T-helper 17 cell (primary cell): ENCODE results near the gene MDM2. TPM values are rescaled to one million over a fixed set of nuclear protein-coding genes. Genes with fewer than 3 reads are reported as not detected.
"Not testable (repeated sequence)": the region's sequence is repeated elsewhere in the genome, so short reads cannot be mapped to it uniquely, and the experiment has no call there.

ENCODE experiments used
- ATAC-seq: fragments of 150-1000 bp; cut with Tn5 transposase; 2 replicates; pipeline ENCODE4 v1.10.0; 2021; ENCODE audit warnings: mild to moderate bottlenecking, moderate library complexity
- DNase-seq, 3 donors: peaks; one replicate each; pipeline versions ENCODE4 v3.0.0 to v3.0.0-alpha.2; 2020 to 2021
- H3K9me3 ChIP-seq: one replicate; pipeline ENCODE4 v1.7.0; 2013; ENCODE audit warnings: low read length, mild to moderate bottlenecking; ENCODE audit not compliant: control insufficient read depth, poor library complexity, severe bottlenecking
- H3K27ac Mint-ChIP-seq: one replicate; pipeline ENCODE4 v1.8.0; 2022; ENCODE audit warnings: mild to moderate bottlenecking, moderate library complexity, mixed read lengths
- H3K27me3 Mint-ChIP-seq: one replicate; pipeline ENCODE4 v1.8.0; 2022; ENCODE audit warnings: mixed read lengths
- H3K36me3 Mint-ChIP-seq: one replicate; pipeline ENCODE4 v1.8.0; 2022; ENCODE audit warnings: low read depth, mixed read lengths
- H3K4me1 Mint-ChIP-seq: one replicate; pipeline ENCODE4 v1.8.0; 2022; ENCODE audit warnings: mild to moderate bottlenecking, mixed read lengths
- H3K4me3 Mint-ChIP-seq: one replicate; pipeline ENCODE4 v1.8.0; 2022; ENCODE audit warnings: mild to moderate bottlenecking, moderate library complexity, mixed read lengths
- total RNA-seq, 4 donors: library from RNA in 2 of 4; stranded (reverse) in 2 of 4; gene quantifications; one replicate each; pipeline ENCODE4 v1.2.3 and lab custom pipeline; 2022 to 2026

Gene MDM2
- total RNA-seq, 2 donors from 2014 or later, result 96.3 to 101 TPM

DNA sequence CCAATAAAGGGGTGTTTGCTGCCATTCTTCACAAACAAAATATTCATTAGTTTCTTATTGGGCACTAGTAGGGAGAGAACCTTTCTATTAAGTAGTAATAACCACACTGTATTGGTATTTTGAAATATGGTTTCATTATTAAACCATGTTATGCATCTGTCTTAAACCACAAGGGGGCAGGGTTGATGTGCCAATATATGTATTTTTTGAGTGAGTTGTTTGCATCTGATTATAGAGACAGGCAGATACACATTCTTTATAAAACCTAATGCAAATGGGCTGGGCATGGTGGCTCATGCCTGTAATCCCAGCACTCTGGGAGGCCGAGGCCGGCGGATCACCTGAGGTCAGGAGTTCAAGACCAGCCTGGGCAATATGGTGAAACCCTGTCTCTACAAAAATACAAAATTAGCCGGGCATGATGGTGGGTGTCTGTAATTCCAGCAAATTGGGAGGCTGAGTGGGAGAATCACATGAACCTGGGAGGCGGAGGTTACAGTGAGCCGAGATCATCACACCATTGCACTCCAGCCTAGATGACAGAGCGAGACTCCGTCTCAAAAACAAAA lies 56.0 kb downstream of the MDM2 start:
- H3K27ac Mint-ChIP-seq, DNase-seq: not testable (repeated sequence)
- peak; percentile 50 for ATAC-seq

DNA sequence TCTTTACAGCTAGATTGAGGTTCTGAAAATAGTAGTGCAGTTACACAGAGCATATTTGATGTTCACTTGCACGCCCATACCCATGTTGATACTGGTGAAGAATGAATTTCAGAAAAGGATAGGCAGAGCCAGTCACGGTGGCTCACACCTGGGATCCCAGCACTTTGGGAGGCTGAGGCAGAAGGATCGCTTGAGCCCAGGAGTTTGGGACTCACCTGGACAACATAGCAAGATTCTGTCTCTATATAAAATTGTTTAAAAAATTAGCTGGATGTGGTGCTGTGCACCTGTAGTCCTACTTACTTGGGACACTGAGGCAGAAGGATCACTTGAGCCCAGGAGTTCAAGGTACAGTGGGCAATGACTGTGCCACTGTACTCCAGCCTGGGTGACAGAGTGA lies 56.6 kb downstream of the MDM2 start:
- H3K4me1 Mint-ChIP-seq, result no peaks in the 10 kb centered on the region

More for the DNA sequence above, 56.0 kb downstream of the MDM2 start:
- H3K4me3 Mint-ChIP-seq, H3K4me1 Mint-ChIP-seq, H3K9me3 ChIP-seq, H3K36me3 Mint-ChIP-seq: not testable (repeated sequence)
- peaks cover 11% of the 10 kb centered on the region for H3K27me3 Mint-ChIP-seq

DNA sequence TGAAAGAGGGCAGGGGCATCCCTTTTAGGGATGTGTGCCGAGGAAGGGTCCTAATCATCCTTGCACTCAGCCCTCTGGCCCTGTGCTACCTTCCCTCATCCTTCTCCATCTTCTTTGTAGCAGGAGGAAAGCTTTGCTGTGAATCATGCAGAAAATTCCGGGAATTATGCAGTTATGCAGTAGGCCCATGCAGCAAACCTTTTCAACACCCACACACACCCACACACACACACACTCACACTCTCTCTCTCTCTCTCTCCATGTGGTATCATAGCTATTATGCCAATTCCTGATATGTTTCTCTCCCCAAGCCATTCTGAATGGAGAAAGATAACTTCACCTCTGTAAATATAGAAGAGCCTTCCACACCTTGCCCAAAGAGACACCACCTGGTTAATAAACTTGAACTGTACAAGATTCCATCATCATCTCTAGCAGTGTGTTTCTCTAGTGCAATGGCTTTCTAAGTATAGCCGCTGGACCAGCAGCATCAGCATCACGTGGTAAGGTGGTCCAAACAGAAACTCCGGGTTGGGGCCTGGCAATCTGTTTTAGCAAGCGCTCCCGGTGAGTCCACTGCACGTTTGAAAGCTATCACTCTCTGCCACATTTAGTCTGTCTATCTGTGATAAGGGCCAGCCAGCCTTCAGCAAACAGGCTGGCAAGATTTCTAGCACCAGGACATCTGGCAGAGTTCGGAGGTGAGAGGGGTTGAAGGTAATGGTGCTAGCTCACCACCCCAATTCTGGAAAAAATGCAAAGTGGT lies 57.6 kb downstream of the MDM2 start:
- DNase-seq (no peak), ATAC-seq (no peak)
- H3K4me1 Mint-ChIP-seq, result no peaks in the 10 kb centered on the region
- no peak overlapping the region for H3K4me3 Mint-ChIP-seq
- H3K27ac Mint-ChIP-seq, result no peak overlapping the region
- peaks cover 10% of the 10 kb centered on the region for H3K27me3 Mint-ChIP-seq
- no peaks in the 10 kb centered on the region for H3K36me3 Mint-ChIP-seq
- H3K9me3 ChIP-seq, result no peaks in the 10 kb centered on the region

More for the DNA sequence above, 56.6 kb downstream of the MDM2 start:
- H3K9me3 ChIP-seq, result no peaks in the 10 kb centered on the region
- ATAC-seq, result no peak
- Mint-ChIP-seq H3K27me3 (peaks cover 14% of the 10 kb centered on the region), H3K27ac (peak overlapping the region; percentile 27), H3K36me3 (no peaks in the 10 kb centered on the region), H3K4me3 (no peak overlapping the region)
- no peak for DNase-seq

DNA sequence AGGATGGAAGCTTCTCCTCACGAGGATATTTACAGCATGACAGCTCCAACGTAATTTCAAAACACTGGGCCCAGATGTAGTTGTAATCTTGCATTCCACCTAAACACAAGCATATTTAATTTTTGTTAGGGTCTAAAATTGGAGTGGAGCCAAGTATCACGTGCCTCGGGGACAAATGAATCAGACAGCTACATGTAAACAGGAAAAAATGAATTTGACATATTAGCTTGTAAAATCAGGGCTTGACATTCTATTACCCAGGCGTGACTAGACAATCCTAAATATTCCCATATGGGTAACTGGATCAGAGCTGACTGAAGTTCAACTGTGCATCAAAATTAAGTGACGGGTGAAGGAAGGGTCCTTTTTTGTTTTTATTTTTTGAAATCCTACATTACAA lies 59.0 kb downstream of the MDM2 start:
- DNase-seq (no peak), ATAC-seq (no peak)
- Mint-ChIP-seq H3K27ac (no peak overlapping the region), H3K4me1 (no peaks in the 10 kb centered on the region), H3K27me3 (peaks cover 21% of the 10 kb centered on the region), H3K36me3 (no peaks in the 10 kb centered on the region), H3K4me3 (no peak overlapping the region)
- H3K9me3 ChIP-seq, result no peaks in the 10 kb centered on the region

DNA sequence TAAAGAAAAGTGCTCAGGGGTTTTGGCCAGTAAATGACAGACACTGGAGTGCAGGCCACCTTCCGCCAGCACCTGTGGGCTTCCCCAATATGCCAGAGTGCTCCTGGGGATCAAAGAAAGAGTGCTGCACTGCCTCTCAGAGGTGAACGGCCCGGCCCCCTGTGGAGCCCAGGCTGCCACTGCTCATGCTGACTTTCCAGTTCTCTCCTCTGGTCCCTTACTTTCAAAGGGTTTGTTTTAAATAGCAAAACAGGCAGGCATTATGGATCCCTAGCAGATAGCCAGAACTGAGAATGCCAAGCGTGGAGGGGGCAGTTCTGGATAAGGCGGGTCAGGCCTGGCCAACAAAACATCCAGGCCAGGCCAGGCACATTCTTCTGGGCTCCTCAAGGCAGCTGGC lies 59.6 kb downstream of the MDM2 start:
- H3K4me1 Mint-ChIP-seq, result no peaks in the 10 kb centered on the region
- no peaks in the 10 kb centered on the region for H3K9me3 ChIP-seq
- no peak overlapping the region for H3K27ac Mint-ChIP-seq
- peaks cover 21% of the 10 kb centered on the region for H3K27me3 Mint-ChIP-seq
- ATAC-seq, result no peak
- no peak overlapping the region for H3K4me3 Mint-ChIP-seq
- DNase-seq, result no peak
- no peaks in the 10 kb centered on the region for H3K36me3 Mint-ChIP-seq

DNA sequence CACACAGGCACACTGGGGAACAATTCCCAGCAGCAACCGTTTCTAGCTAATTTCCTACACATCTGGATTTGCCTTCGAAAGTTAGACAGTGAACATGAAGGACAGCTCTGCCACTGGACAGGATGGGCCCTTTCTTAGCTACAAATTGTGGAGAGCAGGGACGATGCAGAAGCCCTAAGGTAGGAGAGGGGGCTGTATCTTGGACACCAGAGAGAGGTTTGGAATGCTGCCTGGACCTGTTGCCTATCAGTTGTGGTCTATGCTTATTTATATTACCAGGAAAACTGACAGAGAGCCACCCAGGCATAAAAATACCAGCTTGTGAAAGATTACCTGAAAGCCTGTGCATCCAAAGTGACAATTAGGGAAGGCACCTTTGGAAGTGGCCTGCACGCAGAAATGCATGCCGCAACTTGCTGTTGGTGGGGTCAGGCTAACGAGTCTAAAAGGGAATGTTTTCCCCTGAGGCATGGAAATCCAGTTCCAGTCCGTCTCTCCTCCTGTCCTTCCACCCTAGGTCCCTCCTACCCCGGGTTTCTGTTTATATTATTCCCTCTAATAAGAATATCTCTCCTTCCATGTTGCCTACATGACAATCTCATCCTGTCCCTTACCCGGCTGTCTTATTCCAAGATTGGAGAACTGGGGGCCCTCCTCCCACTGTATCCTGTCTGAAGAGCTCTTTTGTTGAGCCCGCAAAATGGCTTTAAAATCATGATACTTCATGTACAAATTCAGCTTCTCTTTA lies 60.2 kb downstream of the MDM2 start:
- Mint-ChIP-seq H3K27me3 (peaks cover 21% of the 10 kb centered on the region), H3K4me3 (no peak overlapping the region), H3K36me3 (no peaks in the 10 kb centered on the region), H3K27ac (no peak overlapping the region), H3K4me1 (no peaks in the 10 kb centered on the region)
- DNase-seq (no peak), ATAC-seq (no peak)
- H3K9me3 ChIP-seq, result no peaks in the 10 kb centered on the region

DNA sequence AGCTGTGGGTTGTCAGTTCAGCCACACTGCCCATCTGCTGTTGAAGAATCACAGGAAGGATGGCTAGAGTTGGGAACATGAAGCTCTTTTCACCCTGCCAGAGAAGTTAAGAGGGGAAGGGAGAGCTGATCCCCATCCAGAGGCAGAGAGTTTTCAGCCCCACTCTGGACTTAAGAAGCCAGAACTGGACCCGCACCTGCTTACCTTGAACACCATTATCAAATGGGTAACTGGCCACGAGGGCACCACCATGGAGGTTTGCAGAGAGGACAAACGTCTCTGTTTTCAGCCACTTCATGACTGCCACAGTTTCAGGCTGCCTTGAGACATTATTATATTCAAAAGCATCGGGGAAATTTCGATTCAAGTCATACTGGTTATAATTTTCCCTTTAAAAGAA lies 62.0 kb downstream of the MDM2 start:
- H3K27ac Mint-ChIP-seq, result no peak overlapping the region
- no peak overlapping the region for H3K4me3 Mint-ChIP-seq
- H3K36me3 Mint-ChIP-seq, result no peaks in the 10 kb centered on the region
- no peak for ATAC-seq
- H3K27me3 Mint-ChIP-seq, result peaks cover 21% of the 10 kb centered on the region
- no peaks in the 10 kb centered on the region for H3K4me1 Mint-ChIP-seq
- H3K9me3 ChIP-seq, result no peaks in the 10 kb centered on the region
- no peak for DNase-seq

DNA sequence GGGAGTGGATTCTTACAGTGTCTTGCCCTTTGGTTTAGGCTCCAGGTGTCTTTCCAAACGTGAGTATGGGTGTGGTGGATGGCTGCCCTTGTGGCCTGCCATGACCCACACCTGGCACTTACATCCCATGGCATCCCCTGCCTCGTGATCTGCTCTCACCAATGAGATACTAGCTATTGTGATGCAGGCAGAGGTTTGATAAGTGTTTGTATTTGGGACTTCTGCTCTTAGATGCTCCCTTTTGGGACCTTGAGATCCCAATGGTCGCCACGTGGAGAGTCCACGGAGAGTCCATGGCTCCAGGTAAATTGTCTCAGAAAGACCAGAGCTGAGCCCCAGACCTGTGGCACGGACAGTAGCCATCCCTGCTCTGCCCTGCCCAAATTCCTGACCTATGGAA lies 62.5 kb downstream of the MDM2 start:
- H3K9me3 ChIP-seq, result no peaks in the 10 kb centered on the region
- ATAC-seq (no peak), DNase-seq (no peak)
- no peaks in the 10 kb centered on the region for H3K36me3 Mint-ChIP-seq
- H3K4me3 Mint-ChIP-seq, result no peak overlapping the region
- H3K27ac Mint-ChIP-seq, result no peak overlapping the region
- peaks cover 21% of the 10 kb centered on the region for H3K27me3 Mint-ChIP-seq
- no peaks in the 10 kb centered on the region for H3K4me1 Mint-ChIP-seq

DNA sequence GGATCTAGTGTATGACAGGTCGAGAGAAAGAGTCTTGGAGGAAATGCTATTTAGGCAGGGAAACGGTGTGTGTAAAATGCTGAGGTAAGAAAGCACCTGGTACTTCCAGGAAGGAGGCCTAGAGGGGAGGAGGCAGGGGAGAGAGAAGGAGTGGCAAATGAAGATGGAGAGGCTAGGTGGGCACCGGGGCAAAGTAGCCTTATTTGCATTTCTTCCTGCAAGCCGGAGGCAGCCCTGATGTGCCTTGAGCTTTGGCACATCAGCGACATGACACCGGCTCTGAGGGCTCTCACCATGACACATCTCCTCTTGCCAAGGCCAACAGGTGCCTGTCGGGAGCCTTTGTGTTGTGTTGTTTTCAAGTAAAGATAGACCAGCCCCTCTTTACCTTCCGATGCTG lies 63.4 kb downstream of the MDM2 start:
- Mint-ChIP-seq H3K4me1 (no peaks in the 10 kb centered on the region), H3K27me3 (peaks cover 21% of the 10 kb centered on the region), H3K27ac (no peak overlapping the region), H3K36me3 (no peaks in the 10 kb centered on the region), H3K4me3 (no peak overlapping the region)
- DNase-seq, result no peak
- no peaks in the 10 kb centered on the region for H3K9me3 ChIP-seq
- no peak for ATAC-seq

DNA sequence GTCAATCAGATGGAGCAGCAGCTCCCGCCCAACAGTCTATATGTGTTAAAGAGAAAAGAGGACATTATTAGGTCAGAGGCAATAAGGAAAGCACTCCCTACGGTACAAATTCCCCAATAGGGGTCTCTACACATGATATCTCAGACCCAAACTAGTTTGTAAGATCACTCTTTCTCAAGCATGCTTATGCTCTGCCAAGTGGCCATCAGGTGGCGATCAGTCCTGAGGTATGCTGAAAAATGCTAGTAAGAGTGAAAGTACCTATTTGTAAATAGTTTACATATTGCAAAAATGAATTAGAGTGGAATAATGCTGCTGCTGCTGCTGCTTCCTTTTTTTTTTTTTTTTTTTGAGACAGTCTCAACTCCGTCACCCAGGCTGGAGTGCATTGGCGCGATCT lies 63.9 kb downstream of the MDM2 start:
- H3K36me3 Mint-ChIP-seq, result no peaks in the 10 kb centered on the region
- H3K27me3 Mint-ChIP-seq, result peaks cover 21% of the 10 kb centered on the region
- H3K27ac Mint-ChIP-seq, result no peak overlapping the region
- no peak overlapping the region for H3K4me3 Mint-ChIP-seq
- no peak for ATAC-seq
- no peaks in the 10 kb centered on the region for H3K9me3 ChIP-seq
- DNase-seq, result no peak
- no peaks in the 10 kb centered on the region for H3K4me1 Mint-ChIP-seq

DNA sequence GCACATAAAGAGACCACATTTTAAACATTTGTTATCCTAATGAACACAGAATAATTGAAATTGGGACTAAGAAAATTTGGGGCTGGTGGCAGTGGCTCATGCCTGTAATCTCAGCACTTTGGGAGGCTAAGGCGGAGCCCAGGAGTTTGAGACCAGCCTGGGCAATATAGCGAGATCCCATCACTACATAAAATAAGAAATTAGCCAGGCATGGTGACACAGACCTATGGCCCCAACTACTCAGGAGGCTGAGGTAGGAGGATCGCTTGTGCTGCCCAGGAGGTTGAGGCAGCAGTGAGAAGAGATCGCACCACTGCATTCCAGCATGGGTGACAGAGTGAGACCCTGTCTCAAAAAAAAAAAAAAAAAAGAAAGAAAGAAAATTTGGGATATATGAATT lies 65.3 kb downstream of the MDM2 start:
- H3K27me3 Mint-ChIP-seq, result peaks cover 21% of the 10 kb centered on the region
- H3K9me3 ChIP-seq, result no peaks in the 10 kb centered on the region
- H3K27ac Mint-ChIP-seq, result no peak overlapping the region
- H3K4me3 Mint-ChIP-seq, result no peak overlapping the region
- no peaks in the 10 kb centered on the region for H3K4me1 Mint-ChIP-seq
- no peak for ATAC-seq
- no peak for DNase-seq
- no peaks in the 10 kb centered on the region for H3K36me3 Mint-ChIP-seq

DNA sequence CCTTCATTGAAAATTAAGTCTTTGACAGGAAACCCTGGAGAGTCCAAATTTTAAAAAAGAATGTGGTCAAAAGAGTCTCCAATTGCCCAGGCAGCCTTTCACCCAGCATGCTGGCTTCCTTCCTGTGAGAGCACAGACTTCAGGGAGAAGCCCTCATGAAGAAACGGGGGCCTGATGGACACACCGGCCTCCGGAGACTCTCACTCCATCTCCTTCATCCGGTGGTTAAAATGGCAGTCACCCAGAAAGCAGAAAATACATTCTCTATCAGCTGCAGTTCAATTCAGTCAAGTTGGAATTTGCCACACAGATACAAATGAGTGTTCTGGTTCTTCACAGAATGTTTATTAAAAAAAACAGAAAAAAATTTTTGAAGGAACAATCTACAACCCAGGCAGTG lies 68.5 kb downstream of the MDM2 start:
- H3K9me3 ChIP-seq, result no peaks in the 10 kb centered on the region
- H3K36me3 Mint-ChIP-seq, result peaks cover 2% of the 10 kb centered on the region
- H3K27me3 Mint-ChIP-seq, result peaks cover 3% of the 10 kb centered on the region
- H3K27ac Mint-ChIP-seq, result no peak overlapping the region
- no peaks in the 10 kb centered on the region for H3K4me1 Mint-ChIP-seq
- ATAC-seq (no peak), DNase-seq (no peak)
- H3K4me3 Mint-ChIP-seq, result no peak overlapping the region

DNA sequence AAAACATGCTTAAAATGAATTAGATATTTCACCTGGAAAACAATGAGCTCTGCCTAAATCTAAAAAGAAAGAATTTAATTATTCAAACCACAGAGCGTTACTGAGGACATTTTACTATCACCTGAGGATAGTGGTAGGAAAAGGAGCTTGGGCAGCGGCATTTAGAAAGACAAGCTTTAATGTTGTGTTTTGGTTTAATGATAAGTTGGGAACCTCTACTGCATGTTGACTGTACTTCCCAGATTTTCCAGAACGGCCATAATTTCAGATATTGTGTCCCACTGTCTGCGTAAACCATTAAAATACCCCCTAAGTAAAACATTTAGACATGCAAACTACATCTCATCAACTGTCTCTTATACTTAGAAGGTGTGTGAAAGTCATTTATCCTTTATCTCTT lies 69.6 kb downstream of the MDM2 start:
- Mint-ChIP-seq H3K4me3 (no peak overlapping the region), H3K27ac (no peak overlapping the region), H3K27me3 (no peaks in the 10 kb centered on the region), H3K4me1 (no peaks in the 10 kb centered on the region), H3K36me3 (peaks cover 2% of the 10 kb centered on the region)
- ATAC-seq (no peak), DNase-seq (no peak)
- no peaks in the 10 kb centered on the region for H3K9me3 ChIP-seq
